ENCODE results near the gene ABLIM3.
"Not testable (repeated sequence)": the region's sequence is repeated elsewhere in the genome, so short reads cannot be mapped to it uniquely, and the experiment has no call there.

Gene ABLIM3

DNA sequence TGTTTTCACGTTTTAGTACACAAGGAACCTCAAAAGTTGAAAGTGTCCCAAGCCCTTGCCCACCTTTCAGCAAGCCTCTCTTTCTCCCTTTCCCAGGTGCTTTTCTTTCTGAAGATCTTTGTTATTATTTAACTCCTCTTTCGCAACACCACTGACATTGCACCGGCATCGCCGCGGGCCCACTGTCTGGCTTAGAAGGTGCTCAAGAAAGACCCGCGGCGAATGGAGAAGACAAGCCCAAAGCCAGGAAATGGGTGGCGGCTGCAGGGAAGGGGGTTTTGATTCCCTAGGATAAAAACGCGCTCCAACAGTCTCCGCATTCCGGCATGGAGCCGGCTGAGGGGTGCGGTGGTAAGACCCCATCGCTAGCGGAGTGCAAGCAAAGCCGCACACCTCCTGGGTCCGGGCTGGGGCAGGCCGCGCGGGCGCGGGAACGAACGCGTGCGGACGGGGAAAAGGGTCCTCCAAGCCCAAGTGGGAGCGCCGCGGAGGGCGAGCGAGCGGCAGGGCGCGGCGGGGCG, 130.0 kb downstream of the ABLIM3 start:
- Histone ChIP-seq H3K9ac (ENCODE audit: low read depth, low read length) (no peak overlapping the region), H3K27me3 (ENCODE audit: control insufficient read depth, insufficient read depth, low read length) (peaks cover 34% of the 10 kb centered on the region), H3K9me3 (ENCODE audit: control insufficient read depth, insufficient read depth, low read length) (no peaks in the 10 kb centered on the region), H3K4me3 (ENCODE audit: low read depth, low read length) (peak overlapping the region; percentile 70), H3K4me1 (ENCODE audit: control insufficient read depth, insufficient read depth, low read length) (peaks cover 6% of the 10 kb centered on the region), H3K36me3 (ENCODE audit: control insufficient read depth, insufficient read depth, low read length) (no peaks in the 10 kb centered on the region)

DNA sequence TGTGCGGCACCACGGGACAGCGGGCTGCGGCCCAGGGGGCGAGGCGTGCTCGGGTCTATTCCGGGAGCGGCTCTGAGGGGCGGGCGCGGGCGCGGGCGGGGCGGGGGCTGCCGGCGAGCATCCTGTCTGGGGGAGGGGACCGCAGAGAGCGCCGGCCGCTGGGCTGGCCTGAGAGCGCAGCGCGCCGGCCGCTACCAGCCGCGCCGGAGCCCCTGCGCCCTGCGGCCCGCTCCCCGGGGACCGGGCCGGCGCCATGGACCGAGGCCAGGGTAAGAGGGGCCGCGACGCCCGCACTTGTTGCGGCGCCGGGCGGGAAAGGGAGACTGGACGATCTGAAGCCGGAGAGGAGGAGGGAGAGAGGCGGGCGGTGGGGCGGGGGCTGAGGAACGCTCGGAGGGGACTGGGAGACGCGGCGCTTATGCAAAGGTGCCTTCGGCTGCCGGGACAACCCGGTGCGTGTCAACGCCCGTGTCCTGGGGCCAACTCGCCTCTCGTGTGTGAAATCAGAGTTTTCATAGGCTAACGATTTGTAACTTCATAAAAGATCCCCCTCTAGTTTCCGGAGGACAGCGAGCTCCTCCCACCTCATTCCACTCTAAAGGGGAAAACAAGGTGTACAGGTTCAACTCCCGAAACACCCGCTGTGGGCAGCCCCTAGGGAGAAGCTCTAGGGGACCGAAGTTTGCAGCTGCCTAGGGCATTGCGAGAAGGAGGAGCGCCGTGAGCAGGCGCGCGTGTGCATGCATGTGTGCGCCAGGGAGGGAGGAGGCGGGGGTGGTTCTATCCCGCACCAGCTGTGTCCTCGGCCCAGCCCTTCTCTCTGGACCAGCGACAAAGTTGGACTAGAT, 130.6 kb downstream of the ABLIM3 start, which contains the start of gene AFAP1L1:
AFAP1L1 (plus strand) TSS at position 144 of the 848 bp plus-strand sequence; CDS start at position 254, 110 bp downstream.
- Histone ChIP-seq H3K4me1 (ENCODE audit: control insufficient read depth, insufficient read depth, low read length) (peaks cover 6% of the 10 kb centered on the region), H3K9me3 (ENCODE audit: control insufficient read depth, insufficient read depth, low read length) (no peaks in the 10 kb centered on the region), H3K4me3 (ENCODE audit: low read depth, low read length) (peak within 1 kb of the TSS; percentile 84), H3K27me3 (ENCODE audit: control insufficient read depth, insufficient read depth, low read length) (peaks cover 34% of the 10 kb centered on the region), H3K9ac (ENCODE audit: low read depth, low read length) (no peak within 1 kb of the TSS), H3K36me3 (ENCODE audit: control insufficient read depth, insufficient read depth, low read length) (no peaks in the 10 kb centered on the region)

DNA sequence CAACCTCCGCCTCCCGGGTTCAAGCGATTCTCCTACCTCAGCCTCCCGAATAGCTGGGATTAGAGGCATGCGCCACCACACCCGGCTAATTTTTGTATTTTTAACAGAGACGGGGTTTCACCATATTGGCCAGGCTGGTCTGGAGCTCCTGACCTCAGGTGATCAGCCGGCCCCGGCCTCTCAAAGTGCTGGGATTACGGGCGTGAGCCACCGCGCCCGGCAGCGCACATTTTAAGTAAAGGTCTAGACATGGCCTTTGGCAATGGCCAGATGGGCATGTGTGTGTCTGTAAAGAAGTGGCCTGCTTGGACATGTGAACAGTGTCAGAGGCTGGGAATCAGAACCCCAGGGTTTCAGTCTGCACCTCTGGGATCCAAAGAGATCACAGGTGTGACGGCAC, 131.5 kb downstream of the ABLIM3 start:
- peaks cover 39% of the 10 kb centered on the region for H3K27me3 ChIP-seq (ENCODE audit: control insufficient read depth, insufficient read depth, low read length)
- H3K36me3 ChIP-seq (ENCODE audit: control insufficient read depth, insufficient read depth, low read length); H3K9me3 ChIP-seq (ENCODE audit: control insufficient read depth, insufficient read depth, low read length); H3K4me1 ChIP-seq (ENCODE audit: control insufficient read depth, insufficient read depth, low read length); H3K9ac ChIP-seq (ENCODE audit: low read depth, low read length); H3K4me3 ChIP-seq (ENCODE audit: low read depth, low read length): not testable (repeated sequence)

DNA sequence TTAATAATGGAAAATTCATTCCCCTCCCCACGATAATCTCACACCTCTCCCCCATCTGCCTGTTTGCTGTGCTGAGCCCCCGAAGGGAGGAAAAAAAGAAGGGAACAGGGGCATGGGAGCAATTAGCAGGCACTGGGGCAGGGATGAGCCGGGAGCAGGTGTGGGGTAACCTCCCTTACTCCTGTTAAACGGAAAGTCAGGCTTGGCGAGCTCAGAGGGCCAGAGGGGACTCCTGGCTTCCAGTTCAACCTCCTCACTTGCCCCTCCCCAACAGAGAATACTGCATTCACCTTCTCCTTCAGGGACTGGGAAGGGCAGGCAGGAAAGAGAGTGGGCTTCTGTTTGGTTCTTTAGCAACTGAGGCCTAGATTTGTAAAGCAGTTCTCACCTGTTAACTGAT, 131.9 kb downstream of the ABLIM3 start:
- H3K4me1 ChIP-seq (ENCODE audit: control insufficient read depth, insufficient read depth, low read length): peaks cover 6% of the 10 kb centered on the region
- H3K27me3 ChIP-seq (ENCODE audit: control insufficient read depth, insufficient read depth, low read length): peaks cover 39% of the 10 kb centered on the region
- H3K36me3 ChIP-seq (ENCODE audit: control insufficient read depth, insufficient read depth, low read length): no peaks in the 10 kb centered on the region
- H3K9ac ChIP-seq (ENCODE audit: low read depth, low read length): no peak overlapping the region
- H3K9me3 ChIP-seq (ENCODE audit: control insufficient read depth, insufficient read depth, low read length): no peaks in the 10 kb centered on the region
- no peak overlapping the region for H3K4me3 ChIP-seq (ENCODE audit: low read depth, low read length)

DNA sequence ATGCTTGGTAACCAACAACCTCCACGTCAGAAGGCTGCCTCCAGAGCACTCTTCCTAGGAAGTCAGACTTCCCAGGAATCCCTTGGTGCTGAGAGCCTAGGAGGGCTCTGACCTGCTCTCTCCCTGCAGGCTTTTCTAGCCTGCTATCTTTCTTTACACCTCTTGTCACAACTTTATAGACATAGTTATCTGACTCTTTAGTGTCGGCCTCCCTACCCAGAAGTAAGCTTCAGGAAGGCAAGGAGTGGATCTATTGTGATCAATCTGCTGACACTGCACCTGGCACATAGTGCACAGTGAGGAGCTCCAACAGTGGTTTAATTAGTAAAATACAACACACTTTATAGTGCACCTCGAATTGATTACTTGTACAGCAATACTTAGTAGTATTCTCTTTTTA, 132.7 kb downstream of the ABLIM3 start:
- H3K4me1 ChIP-seq (ENCODE audit: control insufficient read depth, insufficient read depth, low read length): peaks cover 6% of the 10 kb centered on the region
- no peaks in the 10 kb centered on the region for H3K9me3 ChIP-seq (ENCODE audit: control insufficient read depth, insufficient read depth, low read length)
- no peak overlapping the region for H3K4me3 ChIP-seq (ENCODE audit: low read depth, low read length)
- peaks cover 39% of the 10 kb centered on the region for H3K27me3 ChIP-seq (ENCODE audit: control insufficient read depth, insufficient read depth, low read length)
- H3K9ac ChIP-seq (ENCODE audit: low read depth, low read length): no peak overlapping the region
- H3K36me3 ChIP-seq (ENCODE audit: control insufficient read depth, insufficient read depth, low read length): no peaks in the 10 kb centered on the region

DNA sequence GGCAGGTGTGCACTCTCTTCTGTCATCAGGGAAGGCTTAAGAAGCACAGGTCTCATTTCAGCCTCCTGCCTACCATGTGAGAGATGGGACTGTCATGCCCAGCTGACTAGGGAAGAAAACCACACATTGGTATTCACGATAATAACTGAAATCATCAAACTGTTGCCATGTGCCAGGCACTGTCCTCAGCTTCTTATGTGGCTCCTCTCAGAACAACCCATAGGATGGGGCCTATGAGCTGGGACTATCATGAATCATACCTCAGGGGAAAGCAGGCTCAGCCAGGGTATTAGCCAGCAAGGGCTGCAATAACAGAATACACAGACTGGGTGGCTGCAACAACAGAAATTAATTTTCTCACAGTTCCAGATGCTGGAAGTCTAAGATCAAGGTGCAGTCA, 133.6 kb downstream of the ABLIM3 start:
- Histone ChIP-seq H3K9me3 (ENCODE audit: control insufficient read depth, insufficient read depth, low read length) (no peaks in the 10 kb centered on the region), H3K9ac (ENCODE audit: low read depth, low read length) (no peak overlapping the region), H3K4me1 (ENCODE audit: control insufficient read depth, insufficient read depth, low read length) (peaks cover 6% of the 10 kb centered on the region), H3K27me3 (ENCODE audit: control insufficient read depth, insufficient read depth, low read length) (peaks cover 37% of the 10 kb centered on the region), H3K36me3 (ENCODE audit: control insufficient read depth, insufficient read depth, low read length) (no peaks in the 10 kb centered on the region), H3K4me3 (ENCODE audit: low read depth, low read length) (no peak overlapping the region)

DNA sequence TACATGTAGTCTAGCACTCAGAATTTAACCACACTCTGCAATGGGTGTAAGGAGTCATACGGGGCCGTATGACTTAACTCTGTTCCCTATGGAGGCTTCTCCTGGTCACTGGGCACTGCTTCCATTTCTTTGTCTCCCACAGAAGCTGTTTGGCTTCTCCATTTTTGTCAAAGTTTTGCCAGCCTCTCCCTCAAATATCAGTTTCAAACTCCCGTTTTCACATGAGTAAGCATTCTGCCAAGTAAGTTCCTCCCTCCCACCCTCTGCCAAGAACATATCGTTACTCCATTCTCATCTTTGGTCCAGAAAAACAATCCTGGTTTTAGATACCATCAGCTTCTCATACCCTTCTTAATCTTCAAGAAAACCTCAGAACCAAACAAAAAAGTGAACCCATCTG, 136.5 kb downstream of the ABLIM3 start:
- H3K9me3 ChIP-seq (ENCODE audit: control insufficient read depth, insufficient read depth, low read length): no peaks in the 10 kb centered on the region
- H3K9ac ChIP-seq (ENCODE audit: low read depth, low read length): no peak overlapping the region
- peaks cover 17% of the 10 kb centered on the region for H3K27me3 ChIP-seq (ENCODE audit: control insufficient read depth, insufficient read depth, low read length)
- H3K4me1 ChIP-seq (ENCODE audit: control insufficient read depth, insufficient read depth, low read length): peaks cover 6% of the 10 kb centered on the region
- H3K36me3 ChIP-seq (ENCODE audit: control insufficient read depth, insufficient read depth, low read length): no peaks in the 10 kb centered on the region
- H3K4me3 ChIP-seq (ENCODE audit: low read depth, low read length): no peak overlapping the region

DNA sequence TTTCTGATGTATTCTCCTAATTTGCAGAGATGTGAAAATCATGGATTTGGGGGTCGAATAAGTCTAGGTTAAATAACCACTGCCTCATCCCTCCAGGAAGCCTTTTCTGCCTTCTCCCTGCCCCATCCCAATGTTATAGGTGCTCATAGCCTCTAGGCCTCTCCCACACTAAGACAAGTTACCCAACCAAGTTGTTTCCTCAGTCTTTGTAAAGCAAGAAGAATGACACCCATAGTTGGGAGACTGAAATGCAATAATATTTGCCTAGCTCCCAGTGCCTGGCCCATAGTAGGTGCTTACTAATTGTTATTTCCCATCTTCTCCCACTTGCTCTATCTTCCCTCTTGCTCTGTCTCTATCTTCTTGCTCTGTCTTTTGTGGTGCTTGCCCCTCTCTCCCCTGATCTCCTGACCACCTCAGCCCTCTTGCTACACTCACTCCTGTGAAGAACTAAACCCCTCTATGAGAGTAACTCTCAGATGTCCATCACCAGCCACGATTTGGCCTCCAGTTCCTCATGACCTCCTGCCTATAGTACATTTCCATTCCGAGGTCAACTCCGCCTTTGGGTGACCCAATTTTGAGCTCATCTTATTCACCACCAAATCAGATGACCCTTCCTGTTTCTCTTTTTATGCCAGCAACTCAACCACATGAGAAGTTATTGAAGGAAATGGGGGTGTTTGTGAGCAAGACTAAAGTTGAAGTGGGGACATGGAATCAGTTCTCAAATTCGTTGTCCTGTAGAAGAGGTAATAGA, 137.3 kb downstream of the ABLIM3 start:
- Histone ChIP-seq H3K4me1 (ENCODE audit: control insufficient read depth, insufficient read depth, low read length) (no peaks in the 10 kb centered on the region), H3K36me3 (ENCODE audit: control insufficient read depth, insufficient read depth, low read length) (no peaks in the 10 kb centered on the region), H3K4me3 (ENCODE audit: low read depth, low read length) (no peak overlapping the region), H3K9me3 (ENCODE audit: control insufficient read depth, insufficient read depth, low read length) (no peaks in the 10 kb centered on the region), H3K9ac (ENCODE audit: low read depth, low read length) (no peak overlapping the region), H3K27me3 (ENCODE audit: control insufficient read depth, insufficient read depth, low read length) (peaks cover 9% of the 10 kb centered on the region)

DNA sequence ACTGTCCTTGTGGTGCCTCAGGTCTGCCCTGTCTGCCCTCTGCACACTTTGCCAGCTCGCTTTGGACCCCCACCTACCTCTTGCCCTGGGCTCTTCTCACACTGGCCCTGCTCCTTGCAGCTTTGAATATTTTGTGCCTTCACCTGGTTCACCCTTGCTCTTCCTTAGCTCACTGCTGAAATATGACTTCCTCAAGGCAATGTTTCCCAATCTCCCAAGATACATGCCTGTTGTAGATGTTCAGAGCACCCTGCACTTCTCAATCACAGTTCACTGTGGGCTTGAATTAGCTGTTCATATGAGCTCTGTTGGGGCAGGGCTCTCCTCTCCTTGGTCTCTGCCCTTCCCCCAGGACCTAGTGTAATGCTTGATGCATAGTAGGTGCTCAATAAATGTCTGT, 138.4 kb downstream of the ABLIM3 start:
- Histone ChIP-seq H3K9ac (ENCODE audit: low read depth, low read length) (no peak overlapping the region), H3K36me3 (ENCODE audit: control insufficient read depth, insufficient read depth, low read length) (no peaks in the 10 kb centered on the region), H3K4me3 (ENCODE audit: low read depth, low read length) (no peak overlapping the region), H3K27me3 (ENCODE audit: control insufficient read depth, insufficient read depth, low read length) (peaks cover 4% of the 10 kb centered on the region), H3K9me3 (ENCODE audit: control insufficient read depth, insufficient read depth, low read length) (no peaks in the 10 kb centered on the region), H3K4me1 (ENCODE audit: control insufficient read depth, insufficient read depth, low read length) (no peaks in the 10 kb centered on the region)

DNA sequence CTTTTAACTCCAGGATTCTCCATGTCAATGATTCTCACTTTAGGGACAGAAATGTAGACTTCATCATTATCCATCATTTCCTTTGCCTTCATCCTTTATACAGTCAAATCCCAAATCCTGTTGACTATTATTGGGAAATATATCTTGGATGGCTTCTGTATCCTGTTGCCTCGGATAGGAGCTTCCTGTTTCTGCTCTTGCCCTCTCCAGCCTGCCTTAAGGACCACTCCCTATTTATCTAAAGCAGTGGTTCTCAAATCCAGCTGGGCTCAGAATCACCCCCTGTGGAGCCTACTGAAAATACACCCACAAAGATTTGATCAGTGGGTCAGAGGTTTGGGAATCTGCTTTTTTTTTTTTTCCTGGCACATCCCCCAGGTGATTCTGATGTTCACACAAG, 138.8 kb downstream of the ABLIM3 start:
- Histone ChIP-seq H3K9ac (ENCODE audit: low read depth, low read length) (no peak overlapping the region), H3K9me3 (ENCODE audit: control insufficient read depth, insufficient read depth, low read length) (no peaks in the 10 kb centered on the region), H3K27me3 (ENCODE audit: control insufficient read depth, insufficient read depth, low read length) (peaks cover 4% of the 10 kb centered on the region), H3K4me1 (ENCODE audit: control insufficient read depth, insufficient read depth, low read length) (no peaks in the 10 kb centered on the region), H3K4me3 (ENCODE audit: low read depth, low read length) (no peak overlapping the region), H3K36me3 (ENCODE audit: control insufficient read depth, insufficient read depth, low read length) (no peaks in the 10 kb centered on the region)

DNA sequence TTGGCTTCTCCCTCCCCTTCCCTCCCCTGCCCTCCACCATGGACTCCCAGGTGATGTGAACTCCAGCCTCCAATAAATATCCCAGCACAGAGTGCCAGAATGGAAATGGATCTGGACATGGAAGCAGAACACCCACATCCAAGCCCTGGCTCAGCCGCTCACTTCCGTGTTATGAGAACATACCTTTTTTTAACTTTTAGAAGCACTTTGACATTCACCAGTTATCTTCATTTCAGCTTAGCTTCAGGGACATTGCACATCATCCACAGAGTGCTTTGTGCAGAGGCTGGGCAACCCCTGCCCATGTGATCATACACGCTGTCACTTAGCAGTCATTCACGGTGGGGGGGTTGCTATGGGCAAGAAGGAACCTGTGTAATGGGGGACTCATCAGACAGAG, 139.5 kb downstream of the ABLIM3 start:
- Histone ChIP-seq H3K9ac (ENCODE audit: low read depth, low read length) (no peak overlapping the region), H3K4me3 (ENCODE audit: low read depth, low read length) (no peak overlapping the region), H3K4me1 (ENCODE audit: control insufficient read depth, insufficient read depth, low read length) (no peaks in the 10 kb centered on the region), H3K36me3 (ENCODE audit: control insufficient read depth, insufficient read depth, low read length) (no peaks in the 10 kb centered on the region), H3K27me3 (ENCODE audit: control insufficient read depth, insufficient read depth, low read length) (peaks cover 4% of the 10 kb centered on the region), H3K9me3 (ENCODE audit: control insufficient read depth, insufficient read depth, low read length) (no peaks in the 10 kb centered on the region)
